LoVo (cell line): ENCODE results near the gene SPATC1L.
"Not testable (repeated sequence)": the region's sequence is repeated elsewhere in the genome, so short reads cannot be mapped to it uniquely, and the experiment has no call there.

Source experiments
- DNase-seq: peaks from one replicate; pipeline ENCODE4 v3.0.0-alpha.2; 2016; ENCODE audit warnings: low spot score

Gene SPATC1L

GRCh38 chr21:46183337-46183909, 836 bp downstream of the SPATC1L start:
- not testable (repeated sequence) for DNase-seq

- DNase-seq = no peak
Measured at GRCh38 chr21:46182548-46183336, 1.5 kb downstream of the SPATC1L start.

GRCh38 chr21:46181953-46182547, 2.2 kb downstream of the SPATC1L start:
- no peak for DNase-seq

- DNase-seq = no peak
Measured at GRCh38 chr21:46181436-46181835, 2.8 kb downstream of the SPATC1L start.

GRCh38 chr21:46180778-46181391, 3.4 kb downstream of the SPATC1L start:
- no peak for DNase-seq

GRCh38 chr21:46180079-46180722, 4.1 kb downstream of the SPATC1L start:
- DNase-seq = no peak

- DNase-seq = no peak
Measured at GRCh38 chr21:46179708-46180078, 4.6 kb downstream of the SPATC1L start.

GRCh38 chr21:46178961-46179360, 5.3 kb downstream of the SPATC1L start:
- DNase-seq = no peak

GRCh38 chr21:46176443-46177129, 7.7 kb downstream of the SPATC1L start:
- not testable (repeated sequence) for DNase-seq

- no peak for DNase-seq
Measured at GRCh38 chr21:46173573-46173972, 10.7 kb downstream of the SPATC1L start.

- DNase-seq = no peak
Measured at GRCh38 chr21:46172863-46173528, 11.3 kb downstream of the SPATC1L start.

- no peak for DNase-seq
Measured at GRCh38 chr21:46171996-46172862, 12.0 kb downstream of the SPATC1L start.

- no peak for DNase-seq
Measured at GRCh38 chr21:46171585-46171984, 12.7 kb downstream of the SPATC1L start.

GRCh38 chr21:46170436-46171193, 13.6 kb downstream of the SPATC1L start:
- DNase-seq = not testable (repeated sequence)

- no peak for DNase-seq
Measured at GRCh38 chr21:46168659-46169386, 15.4 kb downstream of the SPATC1L start.

- DNase-seq = no peak
Measured at GRCh38 chr21:46168238-46168637, 16.0 kb downstream of the SPATC1L start.

GRCh38 chr21:46165098-46165497, 19.2 kb downstream of the SPATC1L start:
- DNase-seq = no peak

GRCh38 chr21:46163380-46163779, 20.9 kb downstream of the SPATC1L start:
- no peak for DNase-seq
